MG63 (cell line): ENCODE results near the gene CHN2. TPM values are rescaled to one million over a fixed set of nuclear protein-coding genes. Genes with fewer than 3 reads are reported as not detected.

ENCODE experiments used
- total RNA-seq: library from RNA; depleted of rRNA; stranded (reverse); fragments of >200 nt; shearing (Covaris generic); gene quantifications from 2 replicates; pipeline ENCODE4 v1.2.3, GENCODE V29; 2014; ENCODE audit warnings: low replicate concordance; rRNA removed

Gene CHN2
- total RNA-seq, 1 experiment from 2014 or later, result 3.7 TPM

Other genes starting within 250 kb of the CHN2 start
- gene TRIL, start 236.4 kb upstream of the CHN2 start, total RNA-seq, result 0.03 TPM in 1 of 2 replicates, not detected in the other
- gene CPVL, start 48.2 kb upstream of the CHN2 start, total RNA-seq, result 7.0 and 8.9 TPM in 2 replicates